GM12865 (cell line): Measurements from ENCODE around the gene WASF3.

Experiments used
- DNase-seq: peaks from one replicate; pipeline ENCODE4 v3.0.0; 2010; ENCODE audit warnings: low read depth
- H3K4me3 ChIP-seq: 2 replicates; pipeline ENCODE4 v1.5.1; 2011; ENCODE audit warnings: mild to moderate bottlenecking, low read depth, low read length, control low read depth
- TF ChIP-seq, protein P1 (sequence below): IDR thresholded peaks from 2 replicates; pipeline ENCODE4 v1.5.1; 2011; ENCODE audit warnings: low read length, control low read depth, low read depth, inconsistent platforms; ENCODE audit not compliant: insufficient read depth; ENCODE audit errors: missing control alignments

WASF3 gene

DNA sequence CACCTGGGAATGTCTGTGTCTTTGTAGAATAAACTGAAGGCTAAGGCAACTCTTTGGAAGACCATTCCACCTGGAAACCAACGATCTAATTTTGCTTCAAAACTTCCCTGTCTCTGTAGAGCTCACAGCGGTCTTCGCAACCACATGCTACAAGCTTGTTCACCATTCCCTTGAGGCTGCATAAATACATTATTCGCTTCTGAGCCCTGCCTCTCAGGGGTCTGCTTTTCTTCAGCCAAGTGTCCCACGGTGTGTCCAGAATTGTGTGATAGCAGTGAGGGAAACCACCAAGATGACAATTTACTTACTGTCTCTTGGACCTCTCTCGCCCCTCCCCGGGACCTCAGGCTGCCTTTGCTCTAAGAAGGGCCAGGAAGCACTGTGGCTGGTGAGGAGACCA, 152.0 kb downstream of the WASF3 start:
- no peak for DNase-seq
- TF ChIP-seq, protein P1, sequence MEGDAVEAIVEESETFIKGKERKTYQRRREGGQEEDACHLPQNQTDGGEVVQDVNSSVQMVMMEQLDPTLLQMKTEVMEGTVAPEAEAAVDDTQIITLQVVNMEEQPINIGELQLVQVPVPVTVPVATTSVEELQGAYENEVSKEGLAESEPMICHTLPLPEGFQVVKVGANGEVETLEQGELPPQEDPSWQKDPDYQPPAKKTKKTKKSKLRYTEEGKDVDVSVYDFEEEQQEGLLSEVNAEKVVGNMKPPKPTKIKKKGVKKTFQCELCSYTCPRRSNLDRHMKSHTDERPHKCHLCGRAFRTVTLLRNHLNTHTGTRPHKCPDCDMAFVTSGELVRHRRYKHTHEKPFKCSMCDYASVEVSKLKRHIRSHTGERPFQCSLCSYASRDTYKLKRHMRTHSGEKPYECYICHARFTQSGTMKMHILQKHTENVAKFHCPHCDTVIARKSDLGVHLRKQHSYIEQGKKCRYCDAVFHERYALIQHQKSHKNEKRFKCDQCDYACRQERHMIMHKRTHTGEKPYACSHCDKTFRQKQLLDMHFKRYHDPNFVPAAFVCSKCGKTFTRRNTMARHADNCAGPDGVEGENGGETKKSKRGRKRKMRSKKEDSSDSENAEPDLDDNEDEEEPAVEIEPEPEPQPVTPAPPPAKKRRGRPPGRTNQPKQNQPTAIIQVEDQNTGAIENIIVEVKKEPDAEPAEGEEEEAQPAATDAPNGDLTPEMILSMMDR, result no peak
- H3K4me3 ChIP-seq, result no peak overlapping the region

DNA sequence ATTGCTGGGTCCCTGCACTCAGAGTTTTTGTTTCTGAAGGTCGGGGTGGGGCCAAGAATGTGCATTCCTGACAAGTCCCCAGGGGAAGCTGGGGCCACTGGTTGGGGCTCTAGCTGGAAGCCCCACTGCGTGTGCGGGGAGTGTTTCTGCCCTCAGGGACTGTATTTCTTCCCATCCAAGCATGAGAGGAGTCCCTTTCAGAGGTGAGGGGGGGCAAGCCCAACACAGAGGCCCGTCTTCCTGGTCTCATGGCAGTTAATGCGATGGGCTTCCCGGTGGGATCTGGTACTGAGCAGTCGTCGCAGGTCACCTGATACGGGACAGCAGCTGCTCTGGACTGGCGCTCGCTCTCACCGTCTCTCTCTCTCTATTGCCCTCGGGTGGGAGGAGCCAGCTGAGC, 152.7 kb downstream of the WASF3 start:
- H3K4me3 ChIP-seq, result no peak overlapping the region

DNA sequence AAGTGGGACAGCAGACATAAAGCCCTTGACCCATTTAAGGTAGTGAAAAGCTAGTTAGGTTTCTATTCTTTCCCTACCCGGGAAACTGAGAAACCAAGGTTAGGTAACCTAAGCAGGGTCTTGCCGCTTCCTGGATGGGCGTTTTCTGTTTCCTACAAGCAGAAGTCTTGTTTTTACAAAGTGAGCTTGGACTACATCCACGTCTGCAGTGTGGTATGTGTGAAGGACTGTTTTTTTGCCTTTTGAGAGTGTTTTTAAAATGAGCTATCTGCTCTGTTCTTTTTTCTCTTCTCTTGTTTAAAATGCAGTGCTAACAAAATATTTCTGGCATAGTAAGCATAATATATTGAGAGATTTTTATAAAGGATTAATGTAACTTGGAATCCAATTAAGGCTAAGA, 153.7 kb downstream of the WASF3 start:
- TF ChIP-seq, protein P1, result no peak
- no peak overlapping the region for H3K4me3 ChIP-seq
- DNase-seq, result no peak

More for the DNA sequence above, 152.7 kb downstream of the WASF3 start:
- TF ChIP-seq, protein P1, result no peak
- DNase-seq, result no peak

DNA sequence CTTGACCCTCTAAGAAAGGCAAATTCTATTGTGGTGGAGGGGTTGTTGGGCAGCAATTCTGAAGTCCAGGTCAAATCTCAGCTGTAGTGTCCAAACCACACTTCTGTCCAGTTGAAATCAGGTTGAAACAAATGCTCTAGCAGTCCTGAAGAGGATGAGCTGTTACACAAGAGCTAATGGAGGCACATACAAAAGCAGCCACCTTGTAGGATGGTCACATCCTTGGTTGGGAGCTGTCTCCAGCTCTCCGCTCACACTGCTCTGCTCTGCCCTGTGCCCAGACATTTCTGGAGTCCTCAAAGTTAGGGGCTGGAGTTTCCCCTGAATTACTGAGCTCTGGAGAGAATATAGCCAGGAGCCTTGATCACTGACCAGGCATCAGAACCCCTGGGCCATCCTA, 155.9 kb downstream of the WASF3 start:
- no peak for DNase-seq
- TF ChIP-seq, protein P1, result no peak
- H3K4me3 ChIP-seq, result no peak overlapping the region

DNA sequence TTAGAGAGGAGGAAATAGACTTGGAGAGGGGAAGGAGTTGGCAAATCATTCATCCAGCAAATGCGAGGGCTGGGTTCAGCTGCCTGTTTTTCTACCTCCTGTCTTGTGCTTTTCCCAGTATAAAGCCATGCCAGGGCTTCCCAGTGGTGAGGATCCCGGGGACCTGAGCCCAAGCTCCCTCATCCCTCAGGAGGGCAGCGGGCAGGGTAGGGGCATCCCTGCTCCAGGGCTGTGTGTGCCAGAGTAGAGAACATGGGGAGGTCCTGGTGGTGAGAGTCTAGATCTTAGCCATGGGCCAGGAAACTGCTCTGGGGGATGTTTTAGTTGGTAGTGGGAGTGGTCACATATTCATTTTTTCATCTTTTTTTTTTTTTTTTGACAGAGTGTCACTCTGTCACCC, 159.5 kb downstream of the WASF3 start:
- no peak for DNase-seq
- TF ChIP-seq, protein P1, result no peak

DNA sequence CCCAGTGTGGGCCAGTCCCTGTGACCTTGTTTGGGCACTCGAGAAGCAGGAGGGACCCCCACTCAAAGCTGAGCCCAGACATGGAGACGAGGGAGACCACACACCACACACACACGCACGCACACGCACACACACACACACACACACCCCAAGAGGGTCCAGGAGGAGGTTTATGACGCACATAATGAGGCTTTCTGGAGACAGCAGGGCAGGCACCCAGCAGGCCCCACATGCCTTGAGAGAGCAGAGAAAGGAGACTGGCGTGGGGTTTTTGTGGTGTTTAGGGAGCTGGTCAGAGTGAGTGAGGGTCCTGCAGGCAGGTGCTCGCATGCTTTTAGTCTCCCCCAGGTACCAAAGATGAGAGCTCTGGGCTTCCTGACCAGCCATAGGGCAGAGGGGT, 160.7 kb downstream of the WASF3 start:
- no peak for DNase-seq
- TF ChIP-seq, protein P1, result no peak
- H3K4me3 ChIP-seq, result no peak overlapping the region

More for the DNA sequence above, 159.5 kb downstream of the WASF3 start:
- H3K4me3 ChIP-seq, result no peak overlapping the region

DNA sequence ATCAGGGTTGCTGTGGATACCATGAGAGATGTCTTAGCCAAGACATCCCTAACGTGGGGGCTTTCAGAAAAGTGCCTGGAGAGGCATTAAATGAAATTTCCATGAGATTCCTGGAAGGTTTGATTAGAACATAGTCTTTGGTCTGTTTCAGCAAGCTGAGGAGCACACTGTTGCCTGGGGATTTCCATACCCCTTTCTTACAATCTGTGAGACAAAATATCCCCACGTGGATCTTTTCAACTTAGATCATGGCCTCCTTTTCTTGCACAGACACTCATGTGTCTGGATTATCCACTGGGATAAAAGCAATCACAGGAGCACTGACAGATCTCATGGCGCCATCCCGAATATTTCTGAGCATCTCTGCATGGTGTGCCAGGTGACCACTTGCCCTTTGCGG, 161.4 kb downstream of the WASF3 start:
- TF ChIP-seq, protein P1, result no peak
- DNase-seq, result no peak

More for the DNA sequence above, 161.4 kb downstream of the WASF3 start:
- no peak overlapping the region for H3K4me3 ChIP-seq
